GM06990 (cell line): ENCODE measurements around the gene JAKMIP2.
"Not testable (repeated sequence)": the region's sequence is repeated elsewhere in the genome, so short reads cannot be mapped to it uniquely, and the experiment has no call there.

ENCODE experiments used
- DNase-seq: peaks from one replicate; pipeline ENCODE4 v3.0.0-alpha.2; 2011; ENCODE audit not compliant: insufficient read length; ENCODE audit errors: extremely low read depth
- H3K27me3 ChIP-seq: replicated peaks from 2 replicates; pipeline ENCODE4 v1.6.0; 2011; ENCODE audit warnings: low read length; ENCODE audit not compliant: control insufficient read depth, insufficient read depth
- H3K36me3 ChIP-seq: 2 replicates; pipeline ENCODE4 v1.5.1; 2011; ENCODE audit warnings: low read length; ENCODE audit not compliant: control insufficient read depth, insufficient read depth
- H3K4me3 ChIP-seq: replicated peaks from 2 replicates; pipeline ENCODE4 v1.5.1; 2011; ENCODE audit warnings: low read depth, mild to moderate bottlenecking, control low read depth, low read length
- TF ChIP-seq, protein P1 (sequence below): IDR thresholded peaks from 2 replicates; pipeline ENCODE4 v1.5.1; 2011; ENCODE audit warnings: low read length, control low read depth, mild to moderate bottlenecking, inconsistent platforms; ENCODE audit not compliant: insufficient read depth, poor library complexity, severe bottlenecking

Gene JAKMIP2

DNA sequence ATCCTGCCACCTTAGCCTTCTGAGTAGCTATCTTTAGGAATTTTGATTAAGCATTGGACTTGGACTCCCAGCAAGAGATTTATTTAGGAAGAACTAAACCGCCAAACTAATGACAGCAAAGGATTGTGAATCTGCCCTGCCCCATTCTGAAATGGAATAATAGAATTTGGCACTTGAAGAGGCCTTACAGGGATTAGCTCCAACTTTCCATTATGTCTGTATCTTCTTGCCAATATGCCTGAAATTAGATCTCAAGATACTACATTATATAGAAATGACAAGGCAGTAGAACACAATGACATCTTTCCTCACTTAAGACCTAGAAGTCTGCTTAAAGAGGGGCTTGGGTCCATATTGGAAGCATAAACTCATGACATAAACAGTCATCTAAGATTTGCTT is 195.7 kb downstream of the JAKMIP2 start:
- Histone ChIP-seq H3K36me3 (no peaks in the 10 kb centered on the region), H3K27me3 (no peaks in the 10 kb centered on the region; the same call in 1 of the 2 replicates), H3K4me3 (no peak overlapping the region)
- DNase-seq = no peak
- TF ChIP-seq, protein P1, sequence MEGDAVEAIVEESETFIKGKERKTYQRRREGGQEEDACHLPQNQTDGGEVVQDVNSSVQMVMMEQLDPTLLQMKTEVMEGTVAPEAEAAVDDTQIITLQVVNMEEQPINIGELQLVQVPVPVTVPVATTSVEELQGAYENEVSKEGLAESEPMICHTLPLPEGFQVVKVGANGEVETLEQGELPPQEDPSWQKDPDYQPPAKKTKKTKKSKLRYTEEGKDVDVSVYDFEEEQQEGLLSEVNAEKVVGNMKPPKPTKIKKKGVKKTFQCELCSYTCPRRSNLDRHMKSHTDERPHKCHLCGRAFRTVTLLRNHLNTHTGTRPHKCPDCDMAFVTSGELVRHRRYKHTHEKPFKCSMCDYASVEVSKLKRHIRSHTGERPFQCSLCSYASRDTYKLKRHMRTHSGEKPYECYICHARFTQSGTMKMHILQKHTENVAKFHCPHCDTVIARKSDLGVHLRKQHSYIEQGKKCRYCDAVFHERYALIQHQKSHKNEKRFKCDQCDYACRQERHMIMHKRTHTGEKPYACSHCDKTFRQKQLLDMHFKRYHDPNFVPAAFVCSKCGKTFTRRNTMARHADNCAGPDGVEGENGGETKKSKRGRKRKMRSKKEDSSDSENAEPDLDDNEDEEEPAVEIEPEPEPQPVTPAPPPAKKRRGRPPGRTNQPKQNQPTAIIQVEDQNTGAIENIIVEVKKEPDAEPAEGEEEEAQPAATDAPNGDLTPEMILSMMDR = no peak

DNA sequence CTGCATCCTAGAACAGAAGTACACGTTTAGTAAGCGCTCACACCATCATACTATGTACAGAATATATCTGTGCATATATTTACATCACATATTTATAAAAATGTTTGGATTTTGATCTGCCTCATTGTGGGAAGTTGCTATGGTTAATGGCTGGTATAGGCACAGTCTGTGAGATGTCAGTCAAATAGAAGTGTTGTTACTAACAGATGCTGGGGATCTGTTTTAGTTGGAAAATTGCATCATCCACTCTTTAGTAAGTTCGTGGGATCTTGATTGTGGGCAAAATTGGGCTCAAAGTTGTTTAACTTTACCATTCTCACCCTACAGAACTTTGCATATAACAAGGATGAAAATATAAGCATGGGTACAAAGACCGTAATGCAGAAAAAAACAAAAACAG is 196.3 kb downstream of the JAKMIP2 start:
- TF ChIP-seq, protein P1 = no peak
- no peaks in the 10 kb centered on the region; the same call in 1 of the 2 replicates for H3K27me3 ChIP-seq
- DNase-seq = no peak
- no peak overlapping the region for H3K4me3 ChIP-seq
- H3K36me3 ChIP-seq = no peaks in the 10 kb centered on the region

DNA sequence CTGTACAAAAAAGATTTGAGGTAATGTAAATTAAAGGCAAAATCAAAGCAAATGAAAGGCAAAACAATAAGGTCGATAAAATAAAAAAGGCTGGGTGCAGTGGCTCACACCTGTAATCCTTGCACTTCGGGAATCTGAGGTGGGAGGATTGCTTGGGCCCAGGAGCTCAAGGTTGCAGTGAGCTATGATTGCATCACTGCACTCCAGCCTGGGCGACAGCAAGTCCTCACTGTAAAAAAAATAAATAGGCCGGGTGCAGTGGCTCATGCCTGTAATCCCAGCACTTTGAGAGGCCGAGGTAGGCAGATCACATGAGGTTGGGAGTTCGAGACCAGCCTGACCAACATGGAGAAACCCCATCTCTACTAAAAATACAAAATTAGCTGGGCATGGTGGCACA is 200.3 kb downstream of the JAKMIP2 start:
- H3K4me3 ChIP-seq, DNase-seq, H3K27me3 ChIP-seq, H3K36me3 ChIP-seq: not testable (repeated sequence)

DNA sequence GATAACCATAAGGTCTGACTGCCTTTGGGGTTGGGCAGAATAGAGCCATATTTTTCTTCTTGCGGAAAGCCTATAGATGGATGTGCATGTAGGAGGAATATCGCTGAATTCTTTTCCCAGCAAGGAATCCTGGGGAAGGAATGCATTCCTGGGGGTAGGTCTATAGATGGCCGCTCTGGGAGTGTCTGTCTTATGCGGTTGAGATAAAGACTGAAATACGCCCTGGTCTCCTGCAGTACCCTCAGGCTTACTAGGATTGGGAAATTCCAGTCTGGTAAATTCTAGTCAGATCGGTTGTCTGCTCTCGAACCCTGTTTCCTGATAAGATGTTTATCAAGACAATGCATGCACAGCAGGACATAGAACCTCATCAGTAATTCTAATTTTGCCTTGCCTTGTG is 202.1 kb downstream of the JAKMIP2 start:
- H3K4me3 ChIP-seq, H3K27me3 ChIP-seq, H3K36me3 ChIP-seq, DNase-seq: not testable (repeated sequence)

DNA sequence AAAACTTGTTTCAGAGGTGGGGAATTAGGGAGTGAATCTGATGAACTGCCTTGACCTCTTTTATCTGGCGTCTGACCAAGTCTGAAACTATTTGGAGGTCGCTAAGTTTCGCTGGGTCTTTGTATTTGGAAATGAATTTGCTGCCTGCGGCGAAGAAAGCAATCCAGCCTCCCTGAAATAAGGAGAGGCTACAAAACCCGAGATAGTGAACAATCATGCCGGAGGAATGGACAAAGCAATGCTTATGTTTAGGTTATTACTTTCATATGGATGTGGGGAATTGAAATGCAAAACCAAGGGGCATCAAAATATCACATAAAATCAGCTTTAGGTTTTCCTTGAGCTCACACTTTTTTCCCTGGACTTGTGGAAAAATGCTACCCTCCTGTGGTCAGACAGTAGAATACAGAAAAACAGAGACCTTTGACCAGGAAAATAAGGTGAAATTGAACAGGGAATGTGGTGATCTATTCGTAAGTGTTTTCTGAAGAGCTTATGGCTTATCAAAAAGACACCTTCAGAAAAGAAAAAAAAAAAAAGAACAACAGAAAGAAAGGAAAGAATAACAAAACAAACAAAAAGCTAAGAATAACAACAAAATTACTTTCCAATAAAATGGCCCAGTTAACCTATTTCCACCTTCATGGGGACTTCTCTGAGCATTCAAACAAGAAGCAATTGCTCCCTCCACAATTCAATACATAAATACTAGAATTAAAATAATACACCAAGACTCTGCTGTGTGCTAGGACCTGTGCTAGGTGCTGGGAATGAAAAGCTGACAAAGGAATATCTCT is 204.1 kb downstream of the JAKMIP2 start:
- H3K27me3 ChIP-seq = no peaks in the 10 kb centered on the region; the same call in 1 of the 2 replicates
- TF ChIP-seq, protein P1 = peak; percentile 37
- no peaks in the 10 kb centered on the region for H3K36me3 ChIP-seq
- H3K4me3 ChIP-seq = no peak overlapping the region
- no peak for DNase-seq

DNA sequence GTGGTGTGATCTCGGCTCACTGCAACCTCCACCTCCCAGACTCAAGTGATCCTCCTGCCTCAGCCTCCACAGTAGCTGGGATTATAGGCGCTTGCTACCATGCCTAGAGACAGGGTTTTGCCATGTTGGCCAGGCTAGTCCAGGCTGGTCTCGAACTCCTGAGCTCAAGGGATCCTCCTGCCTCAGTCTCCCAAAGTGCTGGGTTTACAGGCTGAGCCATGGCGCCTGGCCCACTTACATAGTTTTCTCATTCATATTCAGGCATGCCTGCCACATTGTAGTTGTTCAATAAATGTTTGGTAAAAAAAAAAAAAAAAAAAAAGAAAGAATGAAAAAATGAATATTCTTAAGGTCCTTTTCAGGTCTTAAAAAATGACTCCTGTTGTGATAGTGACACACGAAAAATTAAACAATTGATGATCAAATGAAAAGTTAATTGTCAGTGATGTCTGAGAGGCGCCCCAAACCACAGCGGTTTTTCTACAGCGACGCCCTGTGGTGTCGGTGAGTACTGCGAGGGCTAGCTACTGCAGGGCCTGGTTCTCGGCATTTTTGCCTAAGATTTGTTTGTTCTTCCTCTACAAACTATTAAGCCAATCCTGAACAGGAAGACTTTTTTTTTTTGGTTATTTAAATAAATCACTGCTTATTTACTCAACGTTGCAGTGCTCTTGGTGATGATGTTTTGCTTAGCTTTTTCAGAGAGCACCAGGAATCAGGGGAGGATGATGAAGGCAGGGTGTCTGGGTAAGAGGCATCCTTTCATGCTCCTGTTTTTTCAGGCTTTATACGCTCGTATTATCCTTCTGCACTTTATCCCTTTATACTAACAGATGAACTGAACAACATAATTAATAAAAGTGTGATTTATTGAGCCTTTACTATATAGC is 205.6 kb downstream of the JAKMIP2 start:
- TF ChIP-seq, protein P1 = peak; percentile 82
- DNase-seq = peak; percentile 6

More for the DNA sequence above, 205.6 kb downstream of the JAKMIP2 start:
- no peak overlapping the region for H3K4me3 ChIP-seq
- no peaks in the 10 kb centered on the region for H3K27me3 ChIP-seq
- H3K36me3 ChIP-seq = no peaks in the 10 kb centered on the region
